IMR-90 (cell line): ENCODE data around the gene IGSF8. TPM values are rescaled to one million over a fixed set of nuclear protein-coding genes. Genes with fewer than 3 reads are reported as not detected.

ENCODE experiments used
- ATAC-seq: fragments of 200-7000 bp; cut with Tn5 transposase; 2 replicates; pipeline ENCODE4 v1.9.1; 2020; ENCODE audit warnings: low read depth, mild to moderate bottlenecking, moderate library complexity
- BruUV-seq: library from RNA; stranded (reverse); fragments of 400-500 nt; replicated peaks from 2 replicates; lab custom pipeline; 2021; lab: Mats Ljungman, UMichigan
- CTCF ChIA-PET: fragments of 300-600 bp; formaldehyde crosslinking; extraction: SDS; loops from one replicate; lab custom pipeline; 2021; ENCODE audit warnings: antibody characterized with exemption; lab: Yijun Ruan, JAX
- POLR2A ChIA-PET: fragments of 300-600 bp; sonication (Branson Sonifier 250); formaldehyde crosslinking; loops from one replicate; lab custom pipeline; 2022; ENCODE audit warnings: antibody characterized with exemption; ENCODE audit not compliant: unreplicated experiment; lab: Charles Lee
- DNase-seq: peaks from one replicate; pipeline ENCODE4 v3.0.0; 2013
- H2AFZ ChIP-seq: replicated peaks from 2 replicates; pipeline ENCODE3; 2013; ENCODE audit warnings: low read length, mild to moderate bottlenecking; ENCODE audit not compliant: poor library complexity
- H2AK5ac ChIP-seq: 2 replicates; pipeline ENCODE4 v1.6.1; 2013; ENCODE audit warnings: low read depth, low read length, inconsistent platforms
- H2AK9ac ChIP-seq: replicated peaks from 2 replicates; pipeline ENCODE3; 2013; ENCODE audit warnings: mild to moderate bottlenecking, low read depth, low read length, moderate library complexity; ENCODE audit not compliant: poor library complexity
- H2BK120ac ChIP-seq: 2 replicates; pipeline ENCODE4 v1.6.1; 2013; ENCODE audit warnings: low read depth, low read length, inconsistent platforms
- H2BK15ac ChIP-seq: 3 replicates; pipeline ENCODE4 v1.6.1; 2013; ENCODE audit warnings: low read depth, low read length, inconsistent platforms
- H2BK20ac ChIP-seq: 2 replicates; pipeline ENCODE4 v1.6.1; 2013; ENCODE audit warnings: low read depth, mild to moderate bottlenecking, inconsistent platforms, low read length, moderate library complexity
- H2BK5ac ChIP-seq: 2 replicates; pipeline ENCODE4 v1.6.1; 2013; ENCODE audit warnings: mild to moderate bottlenecking, low read depth, low read length, inconsistent platforms; ENCODE audit not compliant: poor library complexity, severe bottlenecking
- H3K14ac ChIP-seq: replicated peaks from 2 replicates; pipeline ENCODE4 v1.6.1; 2013; ENCODE audit warnings: low read depth, low read length, inconsistent platforms
- H3K18ac ChIP-seq: 2 replicates; pipeline ENCODE4 v1.6.1; 2013; ENCODE audit warnings: low read depth, low read length, control low read depth
- H3K23ac ChIP-seq: 2 replicates; pipeline ENCODE4 v1.6.1; 2013; ENCODE audit warnings: low read depth, low read length, inconsistent platforms
- H3K27ac ChIP-seq: 2 replicates; pipeline ENCODE4 v1.5.1; 2013; ENCODE audit warnings: mild to moderate bottlenecking, control low read depth, low read length; ENCODE audit not compliant: insufficient read depth
- H3K27me3 ChIP-seq: 2 replicates; pipeline ENCODE4 v1.6.1; 2013; ENCODE audit warnings: low read length; ENCODE audit not compliant: control insufficient read depth, insufficient read depth
- H3K36me3 ChIP-seq: 2 replicates; pipeline ENCODE4 v1.6.1; 2013; ENCODE audit warnings: low read length, mixed read lengths; ENCODE audit not compliant: control insufficient read depth, insufficient read depth
- H3K4ac ChIP-seq: 2 replicates; pipeline ENCODE4 v1.6.1; 2013; ENCODE audit warnings: low read depth, low read length, inconsistent platforms
- H3K4me1 ChIP-seq: 2 replicates; pipeline ENCODE4 v1.6.1; 2013; ENCODE audit warnings: low read length, mixed read lengths; ENCODE audit not compliant: control insufficient read depth, insufficient read depth
- H3K4me2 ChIP-seq: 2 replicates; pipeline ENCODE4 v1.6.1; 2013; ENCODE audit warnings: low read depth, mild to moderate bottlenecking, control low read depth, low read length, moderate library complexity
- H3K4me3 ChIP-seq: 2 replicates; pipeline ENCODE4 v1.5.1; 2013; ENCODE audit warnings: low read depth, mild to moderate bottlenecking, control low read depth, low read length, moderate library complexity; ENCODE audit not compliant: insufficient read depth
- H3K56ac ChIP-seq: 2 replicates; pipeline ENCODE4 v1.6.1; 2013; ENCODE audit warnings: low read length, inconsistent platforms; ENCODE audit not compliant: insufficient read depth; ENCODE audit errors: extremely low read depth
- H3K79me1 ChIP-seq, 2 experiments: 2 replicates each; pipeline ENCODE4 v1.6.1; 2013; ENCODE audit warnings: low read length in 2 of 2, inconsistent platforms in 1 of 2, low read depth in 1 of 2
- H3K9ac ChIP-seq: 2 replicates; pipeline ENCODE4 v1.6.1; 2013; ENCODE audit warnings: low read depth, low read length, control low read depth
- H3K9me1 ChIP-seq: 2 replicates; pipeline ENCODE4 v1.6.1; 2013; ENCODE audit warnings: low read length, inconsistent platforms; ENCODE audit not compliant: insufficient read depth
- H3K9me3 ChIP-seq: 2 replicates; pipeline ENCODE4 v1.6.1; 2013; ENCODE audit warnings: low read length; ENCODE audit not compliant: control insufficient read depth, insufficient read depth
- H4K20me1 ChIP-seq: 2 replicates; pipeline ENCODE4 v1.6.1; 2013; ENCODE audit warnings: low read length, inconsistent platforms; ENCODE audit not compliant: insufficient read depth
- H4K5ac ChIP-seq: 2 replicates; pipeline ENCODE4 v1.6.1; 2013; ENCODE audit warnings: mild to moderate bottlenecking, low read depth, low read length, control low read depth
- H4K8ac ChIP-seq, 2 experiments: 2 replicates each; pipeline ENCODE4 v1.6.1; 2013; ENCODE audit warnings: low read depth in 2 of 2, low read length in 2 of 2, control low read depth in 1 of 2, inconsistent platforms in 1 of 2
- H4K91ac ChIP-seq: 2 replicates; pipeline ENCODE4 v1.6.1; 2013; ENCODE audit warnings: low read depth, low read length, inconsistent platforms; ENCODE audit not compliant: insufficient read depth
- BHLHE40 ChIP-seq: fragments of 150-350 bp; IDR thresholded peaks from 2 replicates; pipeline ENCODE4 v1.6.1; 2016; ENCODE audit warnings: mild to moderate bottlenecking, low read depth, low read length
- CEBPB ChIP-seq: IDR thresholded peaks from 2 replicates; pipeline ENCODE4 v1.6.1; 2012; ENCODE audit warnings: low read depth, low read length, improper control_type of control experiment
- CHD1 ChIP-seq: IDR thresholded peaks from 2 replicates; pipeline ENCODE4 v1.6.1; 2012; ENCODE audit warnings: low read depth, low read length, improper control_type of control experiment
- FOS ChIP-seq: fragments of 150-350 bp; IDR thresholded peaks from 2 replicates; pipeline ENCODE4 v1.6.1; 2016; ENCODE audit warnings: low read depth, low read length
- MAFK ChIP-seq: IDR thresholded peaks from 2 replicates; pipeline ENCODE4 v1.6.1; 2012; ENCODE audit warnings: low read depth, low read length, improper control_type of control experiment
- MAZ ChIP-seq: IDR thresholded peaks from 2 replicates; pipeline ENCODE4 v1.6.1; 2012; ENCODE audit warnings: low read depth, mild to moderate bottlenecking, low read length, improper control_type of control experiment, moderate library complexity, borderline replicate concordance
- MXI1 ChIP-seq: IDR thresholded peaks from 2 replicates; pipeline ENCODE4 v1.6.1; 2012; ENCODE audit warnings: low read depth, mild to moderate bottlenecking, low read length, moderate library complexity, borderline replicate concordance
- NFE2L2 ChIP-seq: fragments of 150-350 bp; IDR thresholded peaks from 2 replicates; pipeline ENCODE4 v1.6.1; 2016; ENCODE audit warnings: low read depth, mild to moderate bottlenecking, low read length
- POLR2A ChIP-seq: IDR thresholded peaks from 2 replicates; pipeline ENCODE4 v1.6.1; 2012; ENCODE audit warnings: mild to moderate bottlenecking, low read depth, low read length
- RAD21 ChIP-seq: IDR thresholded peaks from 2 replicates; pipeline ENCODE4 v1.6.1; 2012; ENCODE audit warnings: low read length, improper control_type of control experiment
- RCOR1 ChIP-seq: IDR thresholded peaks from 2 replicates; pipeline ENCODE4 v1.6.1; 2012; ENCODE audit warnings: mild to moderate bottlenecking, low read length, improper control_type of control experiment; ENCODE audit not compliant: insufficient replicate concordance
- RFX5 ChIP-seq: IDR thresholded peaks from 2 replicates; pipeline ENCODE4 v1.8.0; 2012; ENCODE audit warnings: low read depth, mild to moderate bottlenecking, low read length, moderate library complexity
- SMC3 ChIP-seq: fragments of 150-350 bp; IDR thresholded peaks from 2 replicates; pipeline ENCODE4 v1.6.1; 2016; ENCODE audit warnings: low read depth, mild to moderate bottlenecking, antibody characterized with exemption, low read length, moderate library complexity
- WGBS, 2 experiments: methylation state at CpG; one replicate each; pipeline versions ENCODE4 v1.1.5 to v1.1.7; 2013; ENCODE audit warnings: missing lambda C conversion rate in 2 of 2; ENCODE audit not compliant: insufficient read length in 1 of 2; ENCODE audit errors: extremely low coverage in 2 of 2; 5-methylcytosine and 5-hydroxymethylcytosine counted together
- dilution Hi-C: fragments of 300-500 bp; cut with HindIII; formaldehyde crosslinking; loops from one replicate; pipeline ENCODE4 v1.14.3; 2018; ENCODE audit warnings: low sequenced_read_pairs; ENCODE audit not compliant: unreplicated experiment
- in situ Hi-C: fragments of 300-500 bp; cut with MboI; formaldehyde crosslinking; loops from 3 replicates; pipeline ENCODE4 v1.14.3; 2019; ENCODE audit warnings: low sequenced_read_pairs, inconsistent platforms, mixed read lengths
- intact Hi-C: fragments of 100-400 bp; cut with micrococcal nuclease; formaldehyde crosslinking; loops from 2 replicates; pipeline ENCODE4 v1.10.0; 2022
- polyA plus RNA-seq, 3 experiments: library from polyadenylated mRNA; depleted of rRNA; stranded (reverse); fragments of >200 nt; gene quantifications; 2 replicates each; pipeline ENCODE4 v1.2.3, GENCODE V29; 2012; ENCODE audit warnings: low replicate concordance in 1 of 3
- total RNA-seq: library from RNA; depleted of rRNA; stranded (reverse); fragments of >200 nt; gene quantifications from 2 replicates; pipeline ENCODE4 v1.2.3, GENCODE V29; 2012
- TF ChIP-seq, protein P1 (sequence below): conservative IDR thresholded peaks from 2 replicates; pipeline ENCODE4 v1.5.1; 2012; ENCODE audit warnings: mild to moderate bottlenecking, low read depth, low read length, improper control_type of control experiment
- TF ChIP-seq, protein P2 (sequence below): fragments of 150-350 bp; IDR thresholded peaks from 2 replicates; pipeline ENCODE4 v1.6.1; 2017; ENCODE audit warnings: mild to moderate bottlenecking, antibody characterized with exemption, low read length, low read depth
- TF ChIP-seq, protein P3 (sequence below): fragments of 150-350 bp; IDR thresholded peaks from 2 replicates; pipeline ENCODE4 v1.6.1; 2016; ENCODE audit warnings: low read depth, mild to moderate bottlenecking, low read length, moderate library complexity, borderline replicate concordance

Gene IGSF8
- total and polyA plus RNA-seq, 2 of the 4 experiments (the other 2 are of a cell fraction): 8.8 to 25.2 TPM

DNA sequence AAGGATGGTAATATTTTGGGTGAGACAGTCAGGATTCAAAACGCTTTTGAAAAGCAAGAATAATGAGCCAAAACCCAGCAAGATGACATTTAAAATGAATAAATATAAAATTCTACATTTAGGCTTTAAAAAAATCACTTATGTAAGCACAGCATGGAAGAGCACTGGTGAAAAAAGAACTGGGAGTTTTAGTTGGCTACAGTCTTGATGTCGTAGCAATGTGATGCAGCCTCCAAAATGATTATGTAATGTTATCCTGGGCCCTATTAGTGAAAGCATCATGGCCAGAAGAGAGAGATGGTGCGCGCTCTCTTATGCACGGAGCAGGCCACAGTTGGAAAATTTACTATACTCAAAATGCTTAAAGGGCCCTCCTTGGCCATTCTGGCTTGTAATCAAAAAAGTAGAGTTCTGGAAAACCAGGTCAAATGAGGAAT is 11.9 kb downstream of the IGSF8 start:
- Histone ChIP-seq H2BK120ac (no peak overlapping the region), H4K20me1 (no peaks in the 10 kb centered on the region), H3K27ac (no peak overlapping the region), H3K4me1 (peaks cover 2% of the 10 kb centered on the region; the same call in 1 of the 2 replicates), H3K4me3 (no peak overlapping the region), H2BK20ac (no peak overlapping the region), H3K79me1 (no peaks in the 10 kb centered on the region), H3K9me1 (no peaks in the 10 kb centered on the region), H4K8ac (no peak overlapping the region), H3K9me3 (no peaks in the 10 kb centered on the region; the same call in 1 of the 2 replicates), H3K14ac (no peak overlapping the region), H2AFZ (no peak overlapping the region), H4K91ac (no peak overlapping the region), H3K36me3 (peaks cover 5% of the 10 kb centered on the region), H3K23ac (no peak overlapping the region), H3K56ac (no peak overlapping the region), H2BK5ac (no peak overlapping the region), H3K9ac (no peak overlapping the region), H3K4me2 (no peak overlapping the region), H2BK15ac (no peak overlapping the region), H4K5ac (no peak overlapping the region), H3K18ac (no peak overlapping the region), H3K4ac (no peak overlapping the region), H2AK9ac (no peak overlapping the region), H3K27me3 (peaks cover 35% of the 10 kb centered on the region), H2AK5ac (no peak overlapping the region)
- ChIA-PET POLR2A (no interaction called here), CTCF (interaction anchor here (0.9 to 2.1 kb wide), 8 partner anchors 10 to 290 kb away, joined by 3 to 12 read pairs (median 6); no protein-coding TSS in a partner anchor)
- intact Hi-C loops (no loop called here), in situ Hi-C loops (no loop called here), dilution Hi-C loops (no loop called here)
- WGBS, 2 experiments: no CpG with 5 or more reads among the region's 5 CpGs
- DNase-seq: no peak
- no TSS peak for BruUV-seq
- no peak for ATAC-seq
- TF ChIP-seq, protein P1, sequence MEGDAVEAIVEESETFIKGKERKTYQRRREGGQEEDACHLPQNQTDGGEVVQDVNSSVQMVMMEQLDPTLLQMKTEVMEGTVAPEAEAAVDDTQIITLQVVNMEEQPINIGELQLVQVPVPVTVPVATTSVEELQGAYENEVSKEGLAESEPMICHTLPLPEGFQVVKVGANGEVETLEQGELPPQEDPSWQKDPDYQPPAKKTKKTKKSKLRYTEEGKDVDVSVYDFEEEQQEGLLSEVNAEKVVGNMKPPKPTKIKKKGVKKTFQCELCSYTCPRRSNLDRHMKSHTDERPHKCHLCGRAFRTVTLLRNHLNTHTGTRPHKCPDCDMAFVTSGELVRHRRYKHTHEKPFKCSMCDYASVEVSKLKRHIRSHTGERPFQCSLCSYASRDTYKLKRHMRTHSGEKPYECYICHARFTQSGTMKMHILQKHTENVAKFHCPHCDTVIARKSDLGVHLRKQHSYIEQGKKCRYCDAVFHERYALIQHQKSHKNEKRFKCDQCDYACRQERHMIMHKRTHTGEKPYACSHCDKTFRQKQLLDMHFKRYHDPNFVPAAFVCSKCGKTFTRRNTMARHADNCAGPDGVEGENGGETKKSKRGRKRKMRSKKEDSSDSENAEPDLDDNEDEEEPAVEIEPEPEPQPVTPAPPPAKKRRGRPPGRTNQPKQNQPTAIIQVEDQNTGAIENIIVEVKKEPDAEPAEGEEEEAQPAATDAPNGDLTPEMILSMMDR: no peak
- TF ChIP-seq, protein P2, sequence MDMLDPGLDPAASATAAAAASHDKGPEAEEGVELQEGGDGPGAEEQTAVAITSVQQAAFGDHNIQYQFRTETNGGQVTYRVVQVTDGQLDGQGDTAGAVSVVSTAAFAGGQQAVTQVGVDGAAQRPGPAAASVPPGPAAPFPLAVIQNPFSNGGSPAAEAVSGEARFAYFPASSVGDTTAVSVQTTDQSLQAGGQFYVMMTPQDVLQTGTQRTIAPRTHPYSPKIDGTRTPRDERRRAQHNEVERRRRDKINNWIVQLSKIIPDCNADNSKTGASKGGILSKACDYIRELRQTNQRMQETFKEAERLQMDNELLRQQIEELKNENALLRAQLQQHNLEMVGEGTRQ: no peak
- TF ChIP-seq MAZ: no peak
- TF ChIP-seq CHD1: no peak
- TF ChIP-seq MAFK: no peak
- no peak for TF ChIP-seq POLR2A
- TF ChIP-seq SMC3: no peak
- no peak for TF ChIP-seq MXI1
- TF ChIP-seq RCOR1: no peak
- TF ChIP-seq BHLHE40: no peak
- TF ChIP-seq, protein P3, sequence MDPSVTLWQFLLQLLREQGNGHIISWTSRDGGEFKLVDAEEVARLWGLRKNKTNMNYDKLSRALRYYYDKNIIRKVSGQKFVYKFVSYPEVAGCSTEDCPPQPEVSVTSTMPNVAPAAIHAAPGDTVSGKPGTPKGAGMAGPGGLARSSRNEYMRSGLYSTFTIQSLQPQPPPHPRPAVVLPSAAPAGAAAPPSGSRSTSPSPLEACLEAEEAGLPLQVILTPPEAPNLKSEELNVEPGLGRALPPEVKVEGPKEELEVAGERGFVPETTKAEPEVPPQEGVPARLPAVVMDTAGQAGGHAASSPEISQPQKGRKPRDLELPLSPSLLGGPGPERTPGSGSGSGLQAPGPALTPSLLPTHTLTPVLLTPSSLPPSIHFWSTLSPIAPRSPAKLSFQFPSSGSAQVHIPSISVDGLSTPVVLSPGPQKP: no peak
- TF ChIP-seq CEBPB: no peak
- TF ChIP-seq RFX5: no peak
- TF ChIP-seq RAD21: no peak
- no peak for TF ChIP-seq FOS
- TF ChIP-seq NFE2L2: no peak
